Vagina (tissue), 2 donors: ENCODE results near the gene TMEM151B. TPM values are rescaled to one million over a fixed set of nuclear protein-coding genes. Genes with fewer than 3 reads are reported as not detected.

ENCODE experiments used
- DNase-seq, 2 donors: peaks; one replicate each; pipeline ENCODE4 v3.0.0-alpha.2; 2017; ENCODE audit errors: extremely low spot score in 2 of 2
- H3K27ac ChIP-seq: fragments of 200-600 bp; sonication (generic); one replicate; pipeline ENCODE4 v1.5.1; 2019
- H3K27me3 ChIP-seq: fragments of 200-600 bp; sonication (generic); one replicate; pipeline ENCODE4 v1.5.1; 2019
- H3K36me3 ChIP-seq, 2 donors: fragments of 200-600 bp; sonication (generic); one replicate each; pipeline ENCODE4 v1.5.1; 2017 to 2019
- H3K4me1 ChIP-seq: fragments of 200-600 bp; sonication (generic); one replicate; pipeline ENCODE4 v1.5.1; 2019
- H3K4me3 ChIP-seq, 2 donors: fragments of 200-600 bp; sonication (generic); 1 replicate in 1 of 2; 2 replicates in 1 of 2; pipeline ENCODE4 v1.5.1; 2016 to 2019
- H3K9me3 ChIP-seq: fragments of 200-600 bp; sonication (generic); one replicate; pipeline ENCODE4 v1.5.1; 2019
- CTCF ChIP-seq, 3 experiments: fragments of 450-650 bp in 2 of 3; fragments of 200-600 bp in 1 of 3; sonication (generic) in 1 of 3; IDR thresholded peaks; one replicate each; pipeline ENCODE4 v1.5.1; 2017 to 2019; ENCODE audit warnings: antibody characterized with exemption in 3 of 3, mild to moderate bottlenecking in 2 of 3, moderate library complexity in 2 of 3
- POLR2A ChIP-seq, 2 donors: fragments of 450-650 bp; IDR thresholded peaks; one replicate each; pipeline ENCODE4 v1.6.1; 2017; ENCODE audit warnings: antibody characterized with exemption in 2 of 2, mild to moderate bottlenecking in 2 of 2, moderate library complexity in 2 of 2
- POLR2AphosphoS5 ChIP-seq, 2 donors: sonication (generic); formaldehyde crosslinking; IDR thresholded peaks; one replicate each; pipeline ENCODE4 v1.9.0; 2017; ENCODE audit warnings: antibody characterized with exemption in 2 of 2, mild to moderate bottlenecking in 2 of 2, low read depth in 1 of 2; ENCODE audit not compliant: insufficient read depth in 1 of 2
- intact Hi-C: fragments of 100-400 bp; cut with DNase I; formaldehyde crosslinking; loops from one replicate; pipeline ENCODE4 v1.15.1; 2023
- total RNA-seq: library from RNA; depleted of rRNA; stranded (reverse); fragments of >200 nt; gene quantifications from one replicate; pipeline ENCODE4 v1.2.3, GENCODE V29; 2016

Gene TMEM151B
- total RNA-seq, 1 donor from 2014 or later: 0.49 TPM

GRCh38 chr6:44237021-44237812, 33.0 kb upstream of the TMEM151B start:
- peak overlapping the region; percentile 50 to 72 for H3K4me3 ChIP-seq
- no peaks in the 10 kb centered on the region for H3K27me3 ChIP-seq
- intact Hi-C loops: no loop called here
- H3K4me1 ChIP-seq: peaks cover 40% of the 10 kb centered on the region
- peak in 1 of 2 donors; percentile 81 for TF ChIP-seq POLR2AphosphoS5 (IDR thresholded peaks at IDR 0.05; ENCODE audit: insufficient read depth in 1 of 2, low read depth in 1 of 2)
- TF ChIP-seq POLR2A (IDR thresholded peaks at IDR 0.05): no peak
- no peaks in the 10 kb centered on the region for H3K9me3 ChIP-seq
- DNase-seq: peak in 1 of 2 donors; percentile 98
- peaks cover 0 to 8% of the 10 kb centered on the region in 2 donors for H3K36me3 ChIP-seq
- H3K27ac ChIP-seq: peak overlapping the region; percentile 99

- peak overlapping the region; percentile 50 to 72 for H3K4me3 ChIP-seq
- TF ChIP-seq POLR2AphosphoS5 (IDR thresholded peaks at IDR 0.05; ENCODE audit: insufficient read depth in 1 of 2, low read depth in 1 of 2) (peak in 1 of 2 donors; percentile 87), CTCF (IDR thresholded peaks at IDR 0.05) (peak; percentile 98 to 99 (median 99)), POLR2A (IDR thresholded peaks at IDR 0.05) (peak in 1 of 2 donors; percentile 19)
- H3K4me1 ChIP-seq: peaks cover 40% of the 10 kb centered on the region
- H3K27me3 ChIP-seq: no peaks in the 10 kb centered on the region
- no peaks in the 10 kb centered on the region for H3K9me3 ChIP-seq
- DNase-seq: no peak
- peaks cover 0 to 2% of the 10 kb centered on the region in 2 donors for H3K36me3 ChIP-seq
- H3K27ac ChIP-seq: peak overlapping the region; percentile 99
- intact Hi-C loops: no loop called here
Observed at GRCh38 chr6:44237813-44238433, 32.3 kb upstream of the TMEM151B start.

- TF ChIP-seq CTCF (IDR thresholded peaks at IDR 0.05) (no peak), POLR2A (IDR thresholded peaks at IDR 0.05) (no peak), POLR2AphosphoS5 (IDR thresholded peaks at IDR 0.05; ENCODE audit: insufficient read depth in 1 of 2, low read depth in 1 of 2) (no peak)
- no peak overlapping the region for H3K4me3 ChIP-seq
- no peaks in the 10 kb centered on the region for H3K36me3 ChIP-seq
- peak overlapping the region; percentile 99 for H3K27ac ChIP-seq
- intact Hi-C loops: no loop called here
- H3K9me3 ChIP-seq: no peaks in the 10 kb centered on the region
- no peaks in the 10 kb centered on the region for H3K27me3 ChIP-seq
- peaks cover 31% of the 10 kb centered on the region for H3K4me1 ChIP-seq
- no peak for DNase-seq
Observed at GRCh38 chr6:44238687-44239350, 31.4 kb upstream of the TMEM151B start.

- Histone ChIP-seq H3K27ac (no peak overlapping the region), H3K4me1 (peaks cover 11% of the 10 kb centered on the region), H3K9me3 (no peaks in the 10 kb centered on the region), H3K27me3 (no peaks in the 10 kb centered on the region), H3K4me3 (no peak overlapping the region), H3K36me3 (no peaks in the 10 kb centered on the region)
- TF ChIP-seq POLR2A (IDR thresholded peaks at IDR 0.05) (no peak), CTCF (IDR thresholded peaks at IDR 0.05) (no peak), POLR2AphosphoS5 (IDR thresholded peaks at IDR 0.05; ENCODE audit: insufficient read depth in 1 of 2, low read depth in 1 of 2) (no peak)
- intact Hi-C loops: no loop called here
- DNase-seq: no peak
Observed at GRCh38 chr6:44243345-44243744, 26.9 kb upstream of the TMEM151B start.

GRCh38 chr6:44245391-44245911, 24.8 kb upstream of the TMEM151B start:
- intact Hi-C loops: no loop called here
- Histone ChIP-seq H3K4me3 (peak overlapping the region; percentile 97 to 100), H3K27ac (peak overlapping the region; percentile 100), H3K9me3 (no peaks in the 10 kb centered on the region), H3K4me1 (peaks cover 29% of the 10 kb centered on the region), H3K36me3 (peaks cover 0 to 18% of the 10 kb centered on the region in 2 donors), H3K27me3 (no peaks in the 10 kb centered on the region)
- TF ChIP-seq POLR2AphosphoS5 (IDR thresholded peaks at IDR 0.05; ENCODE audit: insufficient read depth in 1 of 2, low read depth in 1 of 2) (no peak), POLR2A (IDR thresholded peaks at IDR 0.05) (no peak)
- no peak for DNase-seq
